HG02763 (cell line): Measurements from ENCODE around the gene UPK2.

Source experiments
- ATAC-seq: cut with Tn5 transposase; IDR thresholded peaks from one replicate; pipeline ENCODE4 v1.9.1; 2021; ENCODE audit warnings: mild to moderate bottlenecking, moderate library complexity; ENCODE audit not compliant: unreplicated experiment

UPK2 gene

DNA sequence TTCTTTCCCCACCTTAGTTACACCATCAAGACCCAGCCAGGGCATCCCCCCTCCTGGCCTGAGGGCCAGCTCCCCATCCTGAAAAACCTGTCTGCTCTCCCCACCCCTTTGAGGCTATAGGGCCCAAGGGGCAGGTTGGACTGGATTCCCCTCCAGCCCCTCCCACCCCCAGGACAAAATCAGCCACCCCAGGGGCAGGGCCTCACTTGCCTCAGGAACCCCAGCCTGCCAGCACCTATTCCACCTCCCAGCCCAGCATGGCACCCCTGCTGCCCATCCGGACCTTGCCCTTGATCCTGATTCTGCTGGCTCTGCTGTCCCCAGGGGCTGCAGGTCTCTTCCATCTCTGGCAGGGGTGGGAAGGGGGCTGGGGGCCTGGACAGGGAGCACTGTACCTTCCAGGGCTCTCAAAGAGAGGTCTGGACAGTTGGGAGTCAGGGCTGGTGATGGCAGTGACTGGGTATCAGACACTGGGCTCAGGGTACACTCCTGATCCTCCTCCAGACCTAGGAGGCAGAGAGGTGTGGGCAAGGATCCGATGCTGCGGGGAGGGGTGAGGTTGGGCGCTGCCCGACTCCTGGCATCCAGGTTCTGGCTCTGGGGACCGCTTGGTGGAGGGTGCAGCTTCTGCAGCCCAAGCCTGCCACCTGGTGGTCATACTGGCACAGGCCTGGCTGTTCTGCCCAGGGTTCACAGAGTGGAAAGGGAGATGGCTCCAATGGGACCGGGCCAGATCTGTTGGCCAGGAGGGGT, at the start of gene UPK2:
TSS of gene UPK2 (plus strand) at position 205 of the 753 bp plus-strand sequence. CDS start at position 258, 53 bp downstream.
- ATAC-seq, result no peak

GRCh38 chr11:118907051-118908042, 48.8 kb upstream of the UPK2 start:
- no peak for ATAC-seq

DNA sequence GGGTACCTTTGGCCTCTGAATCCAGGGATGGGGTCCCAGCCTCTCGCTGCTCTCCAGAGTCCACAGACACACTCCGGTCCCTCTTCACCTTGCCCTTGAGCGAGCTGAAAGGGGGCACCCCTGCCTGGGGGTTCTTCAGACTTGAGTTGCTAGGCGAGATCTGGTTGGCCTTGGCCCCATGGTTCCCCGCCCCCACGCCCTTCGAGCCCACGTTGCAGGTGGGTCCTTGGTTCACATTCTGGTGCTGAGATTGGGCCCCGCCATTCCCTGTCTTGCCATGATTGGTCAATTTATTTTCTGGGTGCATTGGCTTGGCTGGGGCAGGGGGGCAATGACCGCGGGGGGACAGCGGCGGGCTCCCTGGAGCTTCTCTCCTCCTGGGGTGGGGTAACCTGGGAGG, 47.8 kb upstream of the UPK2 start:
- ATAC-seq, result no peak

DNA sequence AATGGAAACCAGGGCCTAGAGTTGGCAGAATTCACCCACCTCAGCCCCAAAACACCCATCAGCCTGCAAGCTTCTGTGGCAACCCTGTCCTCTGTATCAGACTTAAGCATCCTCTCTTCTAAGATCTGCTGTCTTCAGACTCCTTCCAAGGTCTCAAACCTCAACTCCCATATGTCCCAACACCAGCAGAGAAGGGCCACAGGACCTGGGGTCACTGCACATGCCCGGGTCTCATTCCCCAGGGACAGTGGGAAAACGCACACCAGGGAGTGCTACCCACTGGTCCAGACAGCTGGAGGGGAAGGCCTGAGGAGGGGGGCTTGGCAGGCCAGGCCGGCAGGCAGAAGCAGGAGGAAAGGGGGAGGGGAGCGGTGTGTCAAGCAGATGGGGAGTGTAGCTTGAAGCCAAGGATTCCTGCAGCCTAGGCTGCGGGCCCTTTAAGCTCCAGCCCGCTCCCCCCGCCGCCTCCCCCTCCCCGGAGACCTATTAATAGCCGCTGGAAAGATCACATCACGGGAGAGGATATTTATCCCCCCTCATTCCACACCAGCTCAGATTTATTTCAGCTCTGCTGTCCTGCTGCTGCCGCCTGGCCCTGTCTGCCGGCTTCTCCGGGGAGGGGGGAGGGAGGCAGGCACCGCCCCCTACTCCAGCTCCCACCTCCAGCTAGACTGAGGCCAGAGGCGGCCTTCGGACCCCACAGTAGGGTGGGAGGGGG, 47.0 kb upstream of the UPK2 start:
- no peak for ATAC-seq

DNA sequence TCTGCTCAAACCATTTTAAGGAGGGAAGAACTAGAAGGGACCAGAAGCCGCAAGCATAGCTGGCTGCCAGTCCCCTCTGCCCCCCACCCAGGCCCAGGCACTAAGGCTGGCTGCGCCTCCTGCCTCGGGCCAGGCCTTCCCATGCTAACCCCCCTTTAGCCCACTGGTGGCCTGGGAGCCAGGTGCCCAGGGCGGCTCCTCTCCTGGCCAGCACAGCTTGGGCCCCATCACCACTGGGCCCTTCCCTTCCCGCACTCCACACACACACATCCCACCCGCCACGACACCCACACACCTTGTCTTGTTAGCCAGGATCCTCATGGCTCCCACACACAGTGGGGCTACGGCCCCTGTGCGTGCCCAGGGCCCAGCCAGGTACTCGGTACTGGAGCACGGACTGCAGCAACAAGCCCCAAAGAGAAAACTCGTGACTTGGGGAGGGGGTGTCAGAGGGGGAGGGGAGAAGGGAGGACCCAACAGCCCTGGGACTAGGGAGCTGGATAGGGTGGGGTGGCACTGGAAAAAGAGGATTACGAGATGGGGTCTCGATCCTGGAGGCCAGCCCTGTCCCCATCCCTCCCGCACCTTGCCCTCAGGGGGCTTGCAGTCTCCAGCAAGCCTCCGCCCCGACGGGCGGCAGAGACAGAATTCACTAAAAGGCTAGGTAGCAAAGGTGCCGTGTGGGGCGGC, 46.3 kb upstream of the UPK2 start:
- no peak for ATAC-seq

DNA sequence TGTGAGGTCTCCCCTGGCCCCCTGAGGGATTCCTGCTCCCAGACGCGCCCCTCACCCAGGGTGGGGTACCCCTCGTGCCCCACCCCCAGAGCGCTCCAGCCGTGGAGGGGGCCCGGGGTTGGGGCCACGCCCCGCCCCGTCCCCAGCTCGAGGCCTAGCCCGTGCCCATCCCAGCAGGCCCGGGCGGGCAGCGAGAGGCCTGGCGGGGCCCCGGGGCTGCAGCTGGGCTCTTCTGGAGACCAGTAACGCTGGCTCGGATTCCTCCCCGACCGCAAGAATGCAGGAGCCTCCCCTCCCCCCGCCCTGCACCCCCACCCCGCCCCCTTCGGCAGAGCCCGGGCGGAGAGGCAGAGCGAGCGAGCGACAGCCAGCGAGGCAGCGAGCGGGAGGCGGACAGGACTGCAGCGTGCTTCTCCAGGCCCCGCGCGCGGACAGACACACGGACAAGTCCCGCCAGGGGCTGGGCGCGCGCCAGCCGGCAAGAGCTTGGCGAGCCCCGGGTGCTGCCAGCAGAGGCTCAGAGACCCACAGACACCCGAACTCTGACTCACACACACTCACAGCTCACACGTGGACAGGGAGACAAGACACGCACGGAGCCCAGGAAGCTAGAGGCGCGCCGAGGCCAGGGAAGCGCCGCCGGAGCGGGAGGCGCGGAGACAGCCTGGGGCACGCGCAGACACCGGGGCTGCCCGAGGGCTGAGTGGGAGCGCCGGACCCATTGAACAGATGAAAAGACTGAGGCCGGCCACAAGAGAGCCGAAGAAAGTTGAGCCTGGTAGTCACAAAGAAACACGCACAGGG, 45.6 kb upstream of the UPK2 start:
- ATAC-seq, result no peak

DNA sequence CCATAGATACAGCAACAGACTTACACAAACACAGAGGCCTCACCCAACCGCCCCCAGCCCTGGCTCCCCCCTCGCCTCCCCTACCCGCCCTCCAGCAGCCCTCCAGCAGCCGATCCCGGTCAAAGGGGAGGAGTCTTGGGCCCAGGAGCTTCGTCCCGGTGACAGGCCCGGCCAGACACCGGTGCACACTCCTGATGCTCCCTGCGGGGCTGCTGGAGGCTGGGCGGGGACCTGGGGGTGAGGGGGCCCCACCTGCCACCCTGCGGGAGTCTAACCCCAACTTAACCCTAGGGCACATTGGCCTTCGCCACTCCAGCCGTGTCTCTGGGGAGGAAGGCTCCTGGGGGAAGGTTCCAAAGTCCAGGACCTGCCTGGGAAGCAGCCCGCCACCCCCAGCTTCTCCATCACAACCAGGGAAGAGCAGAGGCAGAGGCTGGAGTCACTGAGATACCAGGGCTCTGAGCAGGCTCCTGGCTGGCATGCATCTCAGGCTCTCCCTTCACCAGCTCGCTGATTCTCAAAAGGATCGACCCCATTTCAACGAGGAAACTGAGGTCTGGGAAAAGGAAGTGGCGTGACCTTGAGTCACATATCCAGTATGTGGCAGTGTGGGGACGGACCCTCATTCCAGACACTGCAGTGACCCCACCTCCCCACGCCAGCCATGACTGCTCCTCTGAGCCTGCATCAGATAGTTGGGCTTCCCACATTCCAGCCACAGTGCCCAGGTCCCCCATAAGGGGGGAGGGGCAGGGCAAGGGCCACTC, 44.8 kb upstream of the UPK2 start:
- no peak for ATAC-seq

DNA sequence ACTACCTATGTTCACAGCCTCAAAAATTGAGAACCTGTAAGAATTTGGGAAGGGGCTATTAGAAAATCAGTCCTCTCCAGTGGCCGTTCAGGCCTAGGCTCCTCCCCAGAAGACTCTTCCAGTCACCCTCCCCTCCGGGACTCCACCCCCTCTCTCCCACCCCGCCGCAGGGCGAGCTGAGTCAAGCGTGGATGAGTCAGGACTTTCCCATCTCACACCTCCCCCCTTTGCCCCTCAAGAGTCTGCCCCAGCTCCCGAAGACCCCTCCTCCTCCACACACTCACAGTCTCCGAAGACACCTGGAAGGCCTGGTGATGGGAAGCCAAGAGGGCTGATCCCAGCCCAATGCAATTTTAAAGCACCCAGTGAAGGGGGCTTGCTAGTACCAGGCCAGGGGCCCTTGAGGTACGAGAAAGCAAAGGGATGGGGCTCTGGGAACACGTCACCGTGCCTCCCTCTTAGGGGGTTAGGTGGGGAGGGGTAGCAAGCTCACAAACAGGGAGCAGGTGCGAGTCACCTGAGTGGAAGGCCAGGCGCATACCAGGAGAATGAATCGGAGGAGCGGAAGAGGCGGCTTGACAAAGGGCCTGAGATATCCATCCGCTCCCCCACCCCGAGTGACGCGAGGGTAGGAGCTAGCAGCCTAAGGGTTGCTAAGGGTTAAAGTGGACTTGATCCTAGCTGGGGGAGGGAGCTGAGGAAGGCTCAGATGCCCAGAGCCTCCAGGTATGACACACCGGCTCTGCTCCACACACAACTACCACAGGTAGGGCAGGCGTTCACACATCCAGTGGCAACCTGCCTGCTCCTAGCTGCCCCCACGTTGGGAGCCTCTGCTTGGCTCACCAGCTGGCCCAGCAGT, 44.0 kb upstream of the UPK2 start:
- no peak for ATAC-seq

DNA sequence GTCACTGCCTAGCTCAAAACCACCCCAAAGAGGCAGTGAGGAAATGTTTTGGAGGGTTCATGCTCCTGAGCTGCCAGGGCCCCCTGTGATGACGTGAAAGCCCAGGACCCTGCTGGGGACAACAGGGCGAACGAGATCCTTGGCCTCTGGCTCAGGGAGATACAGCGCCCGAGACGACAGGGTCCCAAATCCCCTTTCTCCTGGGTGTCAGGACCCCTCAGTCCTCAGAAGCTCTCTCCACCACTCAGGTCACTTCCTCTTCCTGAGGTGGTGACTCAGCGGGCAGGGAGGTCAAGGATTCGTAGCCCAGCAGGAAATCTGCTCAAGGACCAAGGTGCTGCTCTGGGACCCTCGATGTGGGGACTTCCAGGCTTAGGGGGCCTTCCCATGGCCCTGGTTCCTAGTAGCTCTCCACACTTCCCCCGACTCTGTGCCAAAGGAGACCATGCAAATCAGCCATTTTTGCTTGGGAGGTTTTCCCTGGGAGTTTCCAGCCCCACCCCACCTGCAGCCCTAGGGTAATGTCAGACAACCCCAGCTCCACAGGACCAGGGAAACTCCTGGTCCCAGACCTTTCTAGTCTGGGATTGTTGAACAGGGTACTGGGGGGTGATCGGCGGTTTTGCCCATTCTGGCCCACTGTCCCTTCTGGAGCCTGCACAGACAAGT, 43.2 kb upstream of the UPK2 start:
- ATAC-seq, result no peak

- no peak for ATAC-seq
These were observed 42.5 kb upstream of the UPK2 start for GRCh38 chr11:118913411-118914125.

GRCh38 chr11:118914178-118914918, 41.8 kb upstream of the UPK2 start:
- no peak for ATAC-seq

DNA sequence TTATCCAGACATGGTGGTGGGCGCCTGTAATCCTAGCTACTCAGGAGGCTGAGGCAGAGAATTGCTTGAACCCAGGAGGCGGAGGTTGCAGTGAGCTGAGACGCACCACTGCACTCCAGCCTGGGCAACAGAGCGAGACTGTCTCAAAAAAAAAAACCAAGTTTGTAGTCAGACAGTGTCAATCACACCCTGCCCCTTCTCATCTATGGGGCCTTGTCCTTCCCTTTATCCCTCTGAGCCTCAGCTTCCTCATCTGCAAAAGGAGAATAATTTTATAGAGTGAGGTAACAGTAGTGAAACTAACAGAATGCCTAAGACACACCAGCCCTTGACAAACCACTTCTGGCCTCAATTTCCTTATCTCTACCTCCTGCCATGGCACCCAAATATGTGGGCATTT, 41.1 kb upstream of the UPK2 start:
- ATAC-seq, result no peak

- ATAC-seq, result no peak
These were observed 40.7 kb upstream of the UPK2 start for GRCh38 chr11:118915396-118915795.

- ATAC-seq, result no peak
These were observed 39.9 kb upstream of the UPK2 start for GRCh38 chr11:118915941-118916841.

DNA sequence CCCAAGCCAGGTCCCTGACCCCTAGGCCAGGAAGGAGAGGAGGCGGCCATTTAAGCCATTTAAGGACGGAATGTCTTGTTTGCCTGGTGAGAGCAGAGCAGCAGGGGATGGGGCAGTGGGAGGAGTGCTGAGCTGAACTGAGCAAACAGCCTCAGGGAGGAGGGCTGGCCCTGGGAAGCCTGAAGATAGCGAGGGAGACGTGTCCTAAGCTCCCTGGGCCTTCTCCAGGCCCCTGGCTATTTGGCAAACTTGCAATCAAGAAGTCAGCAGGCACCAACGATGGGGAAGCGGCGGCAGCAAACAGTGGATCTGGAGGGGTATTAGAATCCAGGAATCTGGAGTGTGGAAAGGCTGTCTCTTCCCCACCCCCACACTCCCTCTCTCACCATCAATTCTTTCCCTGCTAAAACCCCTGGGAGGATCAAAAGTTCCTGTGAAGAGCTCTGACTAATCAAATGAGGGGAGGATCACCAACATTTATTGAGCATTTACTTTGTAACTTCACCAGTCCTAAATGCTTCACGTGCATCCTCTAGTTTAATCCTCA, 39.2 kb upstream of the UPK2 start:
- ATAC-seq, result no peak
